Body of pancreas (tissue), 4 donors: ENCODE results near the gene DUSP8.

Source experiments
- CTCF ChIP-seq, 7 experiments: fragments of 450-650 bp in 4 of 7; fragments of 200-600 bp in 3 of 7; sonication (generic) in 3 of 7; IDR thresholded peaks; one replicate each; pipeline ENCODE4 v1.5.1; 2016 to 2019; ENCODE audit warnings: antibody characterized with exemption in 7 of 7
- POLR2A ChIP-seq, 3 donors: fragments of 450-650 bp; IDR thresholded peaks; one replicate each; pipeline ENCODE4 v1.6.1; 2016; ENCODE audit warnings: antibody characterized with exemption in 3 of 3, mild to moderate bottlenecking in 2 of 3

GRCh38 chr11:1618231-1618630, 46.2 kb upstream of the DUSP8 start:
- TF ChIP-seq CTCF (IDR thresholded peaks at IDR 0.05) (no peak), POLR2A (IDR thresholded peaks at IDR 0.05) (no peak)
